HG03558 (cell line): ENCODE results near the gene NTRK3.

Experiments
- ATAC-seq: cut with Tn5 transposase; IDR thresholded peaks from one replicate; pipeline ENCODE4 v1.9.1; 2021; ENCODE audit warnings: moderate number of reproducible peaks; ENCODE audit not compliant: unreplicated experiment; ENCODE audit errors: extremely low read depth

Gene NTRK3

GRCh38 chr15:87955284-87955909 lies 301.1 kb downstream of the NTRK3 start:
- ATAC-seq = no peak

GRCh38 chr15:87954793-87955192 lies 301.7 kb downstream of the NTRK3 start:
- ATAC-seq = no peak

- ATAC-seq = no peak
Observed at GRCh38 chr15:87952736-87953287, 303.7 kb downstream of the NTRK3 start.

GRCh38 chr15:87949575-87950223 lies 306.8 kb downstream of the NTRK3 start:
- ATAC-seq = no peak

- no peak for ATAC-seq
Observed at GRCh38 chr15:87949151-87949574, 307.4 kb downstream of the NTRK3 start.

GRCh38 chr15:87947560-87947959 lies 309.0 kb downstream of the NTRK3 start:
- no peak for ATAC-seq

GRCh38 chr15:87945246-87945645 lies 311.3 kb downstream of the NTRK3 start:
- ATAC-seq = no peak

- no peak for ATAC-seq
Observed at GRCh38 chr15:87944691-87945090, 311.8 kb downstream of the NTRK3 start.

GRCh38 chr15:87944050-87944449 lies 312.5 kb downstream of the NTRK3 start:
- ATAC-seq = no peak

- ATAC-seq = no peak
Observed at GRCh38 chr15:87943626-87944025, 312.9 kb downstream of the NTRK3 start.

GRCh38 chr15:87942316-87942715 lies 314.2 kb downstream of the NTRK3 start:
- no peak for ATAC-seq

- ATAC-seq = no peak
Observed at GRCh38 chr15:87941606-87942005, 314.9 kb downstream of the NTRK3 start.

- no peak for ATAC-seq
Observed at GRCh38 chr15:87940768-87941167, 315.8 kb downstream of the NTRK3 start.

GRCh38 chr15:87939848-87940457 lies 316.6 kb downstream of the NTRK3 start:
- no peak for ATAC-seq

GRCh38 chr15:87938031-87938430 lies 318.5 kb downstream of the NTRK3 start:
- no peak for ATAC-seq

GRCh38 chr15:87935583-87935982 lies 321.0 kb downstream of the NTRK3 start:
- no peak for ATAC-seq

GRCh38 chr15:87931584-87931983 lies 325.0 kb downstream of the NTRK3 start:
- ATAC-seq = no peak

GRCh38 chr15:87930457-87930856 lies 326.1 kb downstream of the NTRK3 start:
- ATAC-seq = no peak

- no peak for ATAC-seq
Observed at GRCh38 chr15:87929841-87930240, 326.7 kb downstream of the NTRK3 start.

- ATAC-seq = no peak
Observed at GRCh38 chr15:87924433-87924832, 332.1 kb downstream of the NTRK3 start.

- no peak for ATAC-seq
Observed at GRCh38 chr15:87919064-87919463, 337.5 kb downstream of the NTRK3 start.
